GM21367 (cell line): ENCODE data around the gene TMEM130.
"Not testable (repeated sequence)": the region's sequence is repeated elsewhere in the genome, so short reads cannot be mapped to it uniquely, and the experiment has no call there.

Experiments used
- ATAC-seq: cut with Tn5 transposase; IDR thresholded peaks from one replicate; pipeline ENCODE4 v1.9.1; 2021; ENCODE audit not compliant: unreplicated experiment

The TMEM130 gene

DNA sequence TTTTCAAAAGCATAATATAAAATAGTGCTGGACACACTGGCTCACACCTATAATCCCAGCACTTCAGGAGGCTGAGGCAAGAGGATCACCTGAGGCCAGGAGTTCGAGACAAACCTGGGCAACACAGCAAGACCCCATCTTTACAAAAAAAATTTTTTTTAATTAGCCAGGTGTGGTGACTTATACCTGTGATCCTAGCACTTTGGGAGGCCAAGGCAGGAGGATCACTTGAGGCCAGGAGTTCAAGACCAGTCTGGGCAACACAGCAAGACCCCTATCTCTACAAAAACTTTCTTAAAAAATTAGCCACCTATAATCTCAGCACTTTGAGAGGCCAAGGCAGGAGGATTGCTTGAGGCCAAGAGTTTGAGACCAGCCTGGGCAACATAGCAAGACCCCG is 27.3 kb downstream of the TMEM130 start:
- ATAC-seq, result not testable (repeated sequence)

DNA sequence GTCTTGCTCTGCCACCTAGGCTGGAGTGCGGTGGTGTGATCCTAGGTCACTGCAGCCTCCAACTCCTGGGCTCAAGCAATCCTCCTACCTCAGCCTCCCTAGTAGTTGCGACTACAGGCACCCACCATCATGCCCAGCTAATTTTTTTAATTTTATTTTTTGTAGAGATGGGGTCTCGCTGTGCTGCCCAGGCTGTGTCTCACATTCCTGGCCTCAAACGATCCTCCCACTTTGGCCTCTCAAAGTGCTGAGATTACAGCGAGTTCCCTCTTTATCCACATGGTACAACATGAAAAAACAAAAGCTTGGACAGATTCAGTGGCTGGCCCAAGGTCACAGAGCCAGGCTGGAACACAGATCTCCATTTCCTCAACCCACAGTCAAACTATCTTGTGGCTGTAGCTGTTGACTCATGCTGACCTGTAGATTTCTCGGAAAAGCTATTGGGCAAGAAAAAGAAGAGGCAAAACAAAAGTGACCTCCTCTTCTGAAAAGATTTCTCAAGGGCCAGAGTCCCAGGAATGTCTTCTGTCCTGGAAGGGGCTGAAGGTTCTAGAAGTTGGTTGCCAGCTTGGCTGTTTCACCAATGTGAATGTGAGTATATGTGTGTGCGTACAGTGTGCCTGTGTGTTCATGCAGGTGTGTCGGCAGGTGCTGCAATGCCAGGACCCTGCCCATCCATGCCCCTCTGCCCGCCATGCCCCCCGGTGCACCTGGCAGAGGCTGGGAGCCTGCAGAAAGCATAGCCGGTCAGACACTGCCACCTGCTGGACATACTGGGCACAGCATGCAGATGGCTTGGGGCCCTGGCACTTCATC is 28.4 kb downstream of the TMEM130 start:
- ATAC-seq, result no peak

DNA sequence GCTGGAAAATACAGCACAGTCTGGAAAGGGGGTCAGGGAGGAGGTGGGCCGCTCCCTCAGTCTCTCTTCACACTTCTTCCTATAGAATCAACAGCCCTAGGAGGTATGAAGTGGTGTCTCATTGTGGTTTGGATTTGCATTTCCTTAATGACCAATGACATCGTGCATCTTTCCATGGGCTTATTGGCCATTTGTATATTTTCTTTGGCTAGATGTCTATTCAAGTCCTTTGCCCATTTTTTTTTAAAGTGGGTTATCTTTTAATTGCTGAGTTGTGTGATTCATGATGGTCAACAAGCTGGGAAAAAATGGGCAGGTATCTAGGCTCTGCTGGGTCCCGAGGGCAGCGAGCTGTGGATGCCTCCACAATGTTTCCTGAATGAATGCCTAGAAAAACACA is 29.1 kb downstream of the TMEM130 start:
- no peak for ATAC-seq

DNA sequence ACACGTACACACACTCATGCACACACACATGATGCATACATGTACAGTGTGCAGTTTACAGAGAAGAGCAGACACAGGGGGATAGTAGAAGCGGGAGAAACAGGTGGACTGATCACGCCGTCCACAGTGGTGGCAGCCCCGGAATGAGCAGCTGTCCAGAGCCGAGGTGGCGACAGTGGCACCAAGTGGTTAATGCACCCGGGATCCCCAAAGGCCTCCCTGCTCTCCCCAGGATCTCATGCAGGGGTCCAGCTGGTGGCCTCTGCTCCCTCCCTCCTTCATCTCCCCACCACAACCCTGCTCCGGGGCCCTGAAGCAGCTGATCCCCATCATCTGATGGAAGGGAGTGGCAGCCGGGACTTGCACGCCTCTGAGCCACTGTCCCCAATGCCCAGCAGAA is 29.7 kb downstream of the TMEM130 start:
- no peak for ATAC-seq

DNA sequence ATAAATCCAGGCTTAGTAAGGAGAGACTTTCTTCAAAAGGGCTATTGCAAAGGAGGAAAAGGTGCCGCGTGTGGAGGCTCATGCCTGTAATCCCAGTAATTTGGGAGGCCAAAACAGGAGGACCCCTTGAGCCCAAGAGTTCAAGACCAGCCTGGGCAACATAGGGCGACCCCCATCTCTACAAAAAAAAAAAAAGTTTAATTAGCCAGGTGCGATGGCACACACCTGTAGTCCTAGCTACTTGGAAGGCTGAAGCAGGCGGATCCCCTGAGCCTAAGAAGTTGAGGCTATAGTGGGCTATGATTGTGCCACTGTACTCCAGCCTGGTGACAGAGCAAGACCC is 32.2 kb downstream of the TMEM130 start:
- ATAC-seq, result no peak

DNA sequence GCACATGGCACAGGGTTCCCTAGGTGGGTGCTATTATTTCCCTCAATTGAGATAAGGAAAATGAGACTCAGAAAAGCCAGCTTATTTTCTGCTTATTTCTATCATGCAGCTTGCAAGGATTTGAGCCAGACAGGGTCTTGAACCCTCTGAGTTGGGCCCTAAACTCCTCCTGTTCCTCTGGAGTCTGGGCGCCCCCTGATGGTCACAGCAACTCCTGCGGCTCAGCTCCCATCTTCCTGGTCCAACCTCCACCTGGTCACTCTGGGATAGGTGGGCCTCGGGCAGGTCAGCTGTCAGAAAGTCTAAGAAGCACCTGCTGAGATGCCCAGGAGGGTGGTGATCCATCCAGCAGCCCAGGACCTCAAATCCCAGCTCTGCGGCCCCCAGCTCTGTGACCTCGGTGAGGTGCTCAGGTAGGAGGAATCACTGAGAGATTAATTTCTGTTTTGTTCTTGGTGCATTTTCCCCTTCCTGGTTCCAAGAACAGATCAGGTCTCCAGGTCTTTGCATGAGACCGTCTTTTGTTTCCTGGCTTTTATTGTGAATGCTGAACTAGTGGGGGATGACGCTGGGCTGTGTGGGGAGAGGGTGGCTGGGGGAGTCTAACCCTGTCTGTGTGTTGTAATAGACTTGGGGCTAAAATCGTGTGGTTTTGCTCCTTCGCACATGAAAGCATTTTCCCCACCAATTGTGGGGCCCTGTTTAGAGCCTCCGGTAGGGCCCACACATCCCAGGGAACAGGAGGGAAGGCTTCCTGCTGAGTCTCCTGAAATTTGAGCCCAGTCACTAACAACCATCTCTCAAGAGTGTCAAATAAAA is 32.8 kb downstream of the TMEM130 start:
- no peak for ATAC-seq

DNA sequence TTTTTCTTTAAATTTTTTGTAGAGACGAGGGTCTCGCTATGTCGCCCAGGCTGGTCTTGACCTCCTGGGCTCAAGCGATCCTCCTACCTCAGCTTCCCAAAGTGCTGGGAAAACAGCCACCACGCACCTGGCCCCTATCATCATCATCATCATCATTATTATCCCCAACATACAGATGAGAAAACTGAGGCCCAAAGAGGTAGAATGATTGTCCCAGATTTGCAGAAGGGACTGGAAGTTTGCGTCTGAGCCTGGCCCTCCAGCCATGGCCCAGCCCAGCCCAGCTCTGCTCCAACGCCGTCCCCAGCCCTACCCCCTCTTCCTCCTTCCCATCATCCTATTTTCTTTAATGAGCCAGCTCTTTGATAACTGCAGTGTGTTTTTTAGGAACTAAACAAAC is 34.9 kb downstream of the TMEM130 start:
- ATAC-seq, result no peak

DNA sequence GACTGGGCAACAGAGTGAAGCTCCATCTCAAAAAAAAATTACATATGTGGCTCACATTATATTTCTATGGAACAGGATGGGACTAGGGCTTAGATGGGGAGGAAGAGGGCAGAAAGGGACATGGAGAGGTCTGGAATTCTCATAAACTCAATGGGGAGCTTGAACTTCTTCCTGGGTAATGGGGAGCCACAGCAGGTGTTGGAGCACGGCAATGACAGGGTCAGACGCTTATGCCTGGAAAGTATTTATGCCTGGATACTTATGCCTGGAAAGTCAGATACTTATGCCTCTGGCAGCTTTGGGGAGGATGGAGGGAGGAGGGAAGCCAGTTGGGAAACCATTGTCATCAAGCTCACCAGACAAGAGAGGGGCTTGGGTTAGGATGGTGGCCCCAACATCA is 36.8 kb downstream of the TMEM130 start:
- ATAC-seq, result no peak

DNA sequence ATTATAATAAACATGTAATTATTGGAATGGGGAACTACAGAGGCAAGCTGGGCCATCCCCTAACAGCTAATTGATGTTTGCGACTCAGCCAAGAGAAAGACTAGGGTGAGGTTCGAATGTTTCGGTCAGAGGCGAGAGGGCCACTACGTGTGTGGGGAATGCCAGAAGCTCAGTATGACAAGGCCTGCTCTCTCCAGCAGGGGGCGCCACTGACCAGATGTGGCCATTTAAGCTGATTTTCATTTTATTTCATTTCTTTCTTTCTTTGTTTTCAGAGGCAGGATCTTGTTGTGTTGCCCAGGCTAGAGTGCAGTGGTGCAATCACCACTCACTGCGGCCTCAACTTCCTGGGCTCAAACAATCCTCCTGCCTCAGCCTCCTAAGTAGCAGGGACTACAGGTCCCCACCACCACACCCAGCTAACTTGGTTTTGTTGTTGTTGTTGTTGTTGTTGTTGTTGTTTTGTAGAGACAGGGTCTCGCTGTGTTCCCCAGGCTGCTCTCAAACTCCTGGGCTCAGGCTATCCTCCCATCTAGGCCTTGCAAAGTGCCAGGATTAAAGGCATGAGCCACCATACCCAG is 38.1 kb downstream of the TMEM130 start:
- ATAC-seq, result no peak

DNA sequence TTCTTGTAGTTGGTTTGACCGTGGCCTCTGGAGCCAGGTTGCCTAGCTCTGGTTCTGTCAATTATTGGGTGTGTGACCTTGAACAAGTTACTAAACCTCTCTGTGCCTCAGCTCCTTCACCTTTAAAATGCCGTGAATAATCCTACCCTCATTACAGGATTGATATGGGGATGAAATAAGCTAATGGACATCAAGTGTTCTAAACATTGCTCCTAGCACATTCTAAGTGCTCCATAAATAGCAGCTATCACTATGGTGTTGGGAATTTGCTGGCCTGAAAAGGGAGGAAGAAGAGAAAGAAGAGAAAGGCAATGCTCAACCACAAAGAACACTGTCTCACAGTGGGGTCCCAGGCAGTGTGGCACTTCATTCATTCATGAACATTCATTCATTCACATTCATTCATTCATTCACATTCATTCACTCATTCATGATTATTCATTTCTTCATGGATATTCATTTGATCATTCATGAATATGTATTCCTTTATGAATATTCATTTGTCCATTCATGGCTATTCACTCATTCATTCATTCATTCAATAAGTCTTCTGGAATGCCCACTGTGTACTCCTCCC is 38.8 kb downstream of the TMEM130 start:
- no peak for ATAC-seq

DNA sequence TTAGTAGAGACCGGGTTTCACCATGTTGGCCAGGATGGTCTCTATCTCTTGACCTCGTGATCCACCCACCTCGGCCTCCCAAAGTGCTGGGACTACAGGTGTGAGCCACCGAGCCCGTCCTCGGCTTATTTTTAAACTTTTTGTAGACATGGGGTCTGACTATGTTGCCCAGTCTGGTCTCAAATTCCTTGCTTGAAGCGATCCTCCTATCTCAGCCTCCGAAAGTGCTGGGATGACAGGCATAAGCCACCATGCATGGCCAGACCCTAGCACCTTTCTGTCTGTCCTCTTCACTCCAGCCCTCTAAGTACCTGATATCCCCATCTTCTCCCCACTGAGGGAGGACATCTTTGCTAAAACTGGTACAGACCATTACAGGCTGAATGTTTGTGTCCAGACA is 41.4 kb downstream of the TMEM130 start:
- ATAC-seq, result no peak

DNA sequence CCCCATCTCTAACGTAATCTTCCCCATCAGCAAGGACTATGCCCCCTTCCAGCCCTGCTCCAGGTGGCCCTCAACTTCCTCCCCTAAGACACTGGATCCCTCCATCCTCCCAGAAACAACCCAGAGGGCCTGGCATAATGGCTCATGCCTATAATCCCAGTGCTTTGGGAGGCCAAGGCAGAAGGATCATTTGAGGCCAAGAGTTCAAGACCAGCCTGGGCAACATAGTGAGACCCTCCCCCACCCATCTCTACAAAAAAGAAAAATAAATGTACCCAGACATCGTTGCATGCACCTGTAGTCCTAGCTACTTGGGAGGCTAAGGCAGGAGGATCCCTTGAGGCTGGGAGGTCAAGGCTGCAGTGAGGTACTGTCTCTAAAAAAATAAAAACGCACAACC is 42.6 kb downstream of the TMEM130 start:
- no peak for ATAC-seq

DNA sequence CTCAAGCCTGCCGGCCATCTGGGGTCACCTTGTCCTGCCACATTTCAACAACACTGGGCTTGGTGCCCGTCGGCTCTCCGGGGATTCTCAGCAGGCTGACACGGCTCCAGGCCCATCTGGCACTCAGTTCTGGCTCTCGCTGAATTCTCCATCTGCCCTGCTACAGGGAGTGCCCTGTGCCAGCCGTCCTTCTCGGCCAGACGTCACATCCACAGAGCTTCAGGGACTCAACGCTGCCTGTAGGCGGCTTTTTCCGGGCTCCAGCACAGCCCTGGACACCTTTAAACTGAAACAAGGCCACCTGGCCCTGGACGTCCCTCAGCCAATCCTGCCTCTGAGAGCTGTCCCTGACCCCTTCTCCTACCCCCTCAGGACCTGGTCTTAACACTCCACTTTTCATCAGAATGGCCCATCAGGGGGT is 43.0 kb downstream of the TMEM130 start:
- ATAC-seq, result no peak

DNA sequence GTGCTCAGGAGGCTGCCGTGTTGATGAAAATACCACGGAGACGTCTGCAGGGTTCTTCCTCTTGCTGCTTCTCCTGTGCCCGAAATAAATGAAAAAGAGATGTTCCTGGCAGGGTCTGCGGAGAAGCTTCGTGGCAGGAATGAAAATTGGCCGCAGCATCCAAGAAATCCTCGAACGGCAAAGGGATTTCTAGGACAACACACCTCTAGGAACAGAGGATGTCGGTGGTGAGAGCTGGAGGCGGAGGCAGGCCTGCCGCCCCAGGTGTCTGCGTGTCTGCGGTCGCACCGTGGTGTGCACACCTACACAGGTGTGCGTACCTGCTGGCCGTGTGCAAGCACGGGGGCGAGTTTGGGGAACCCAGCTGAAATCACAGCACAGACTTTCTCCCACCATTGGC is 43.4 kb downstream of the TMEM130 start:
- ATAC-seq, result no peak

DNA sequence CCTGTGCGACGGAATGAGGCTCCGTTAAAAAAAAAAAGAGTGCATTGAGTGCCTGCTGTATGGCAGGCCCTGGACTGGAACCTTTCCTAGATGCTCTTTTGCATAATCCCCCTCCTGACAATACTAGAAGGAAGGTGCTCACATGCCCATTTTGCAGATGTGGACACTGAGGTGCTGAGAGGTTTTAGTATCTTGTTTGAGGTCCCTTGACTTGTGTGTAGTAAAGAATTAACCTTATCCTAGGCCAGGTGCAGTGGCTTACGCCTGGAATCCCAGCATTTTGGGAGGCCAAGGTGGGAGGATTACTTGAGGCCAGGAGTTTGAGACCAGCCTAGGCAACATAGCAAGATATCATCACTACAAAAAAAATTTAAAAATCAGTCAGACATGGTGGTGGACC is 46.6 kb downstream of the TMEM130 start:
- no peak for ATAC-seq

DNA sequence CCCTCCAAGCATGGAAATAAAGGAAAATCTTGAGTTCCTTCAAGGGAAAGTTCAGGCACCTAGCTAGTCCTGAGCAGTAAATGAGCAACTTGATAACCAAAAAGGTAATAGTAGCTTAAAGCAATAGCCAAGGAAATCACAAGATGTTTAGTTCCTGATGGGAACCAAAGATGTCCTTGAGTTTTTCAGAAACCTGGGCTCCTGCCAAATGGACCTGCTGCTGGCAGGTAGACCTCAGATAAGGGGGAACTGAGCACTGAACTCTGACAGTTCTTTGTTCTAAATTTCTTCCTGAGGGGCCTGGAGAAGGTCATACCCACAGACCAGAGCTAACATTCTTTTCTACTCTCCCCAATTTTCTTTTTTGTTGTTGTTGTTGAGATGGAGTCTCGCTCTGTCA is 48.5 kb downstream of the TMEM130 start:
- ATAC-seq, result no peak

DNA sequence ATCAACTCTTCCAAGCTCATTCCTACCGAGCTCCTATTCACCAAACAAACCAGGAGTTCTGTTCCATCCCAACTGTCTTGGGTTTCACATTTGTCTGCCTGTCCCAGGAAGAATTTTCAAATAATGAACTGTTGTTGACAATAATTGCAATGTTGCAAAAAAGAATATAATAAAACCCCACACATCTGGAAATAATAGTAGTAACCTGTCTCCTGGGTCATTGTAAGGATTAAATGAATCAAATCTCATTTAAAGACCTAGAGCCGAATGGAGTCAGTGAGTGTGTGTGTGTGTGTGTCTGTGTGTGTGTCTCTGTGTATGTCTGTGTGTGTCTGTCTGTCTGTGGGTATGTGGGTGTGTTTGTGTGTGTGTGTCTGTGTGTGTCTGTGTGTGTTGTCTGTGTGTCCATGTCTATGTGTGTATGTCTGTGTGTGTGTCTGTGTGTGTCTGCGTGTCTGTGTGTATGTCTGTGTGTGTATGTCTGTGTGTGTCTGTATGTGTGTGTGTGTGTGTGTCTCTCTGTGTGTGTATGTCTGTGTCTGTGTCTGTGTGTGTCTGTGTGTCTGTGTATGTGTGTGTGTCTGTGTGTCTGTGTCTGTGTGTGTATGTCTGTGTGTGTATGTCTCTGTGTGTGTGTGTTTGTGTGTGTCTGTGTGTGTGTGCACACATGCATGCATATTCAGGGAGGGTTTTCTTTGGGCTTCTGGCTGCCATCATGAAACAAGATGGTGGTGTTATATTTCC is 52.7 kb downstream of the TMEM130 start:
- no peak for ATAC-seq

DNA sequence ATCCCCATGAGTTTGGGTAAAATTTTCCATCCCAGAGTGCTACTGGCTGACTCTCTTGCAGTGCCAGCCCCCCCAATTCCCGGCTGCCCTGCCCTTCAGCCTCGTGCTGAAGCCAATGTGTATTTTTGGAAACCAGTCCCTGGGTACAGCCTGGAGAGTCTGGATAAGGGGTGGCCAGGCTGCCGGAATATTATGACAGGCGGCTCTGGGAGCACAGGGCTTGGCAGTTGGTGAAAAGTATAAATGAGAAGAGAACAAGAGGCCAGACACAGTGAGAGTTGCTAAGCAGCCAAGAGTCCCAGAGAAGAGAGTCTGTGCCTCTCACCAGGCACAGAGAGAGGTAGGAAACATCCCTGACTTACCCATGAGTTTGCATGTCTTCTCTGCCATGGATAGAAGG is 53.6 kb downstream of the TMEM130 start:
- ATAC-seq, result no peak

DNA sequence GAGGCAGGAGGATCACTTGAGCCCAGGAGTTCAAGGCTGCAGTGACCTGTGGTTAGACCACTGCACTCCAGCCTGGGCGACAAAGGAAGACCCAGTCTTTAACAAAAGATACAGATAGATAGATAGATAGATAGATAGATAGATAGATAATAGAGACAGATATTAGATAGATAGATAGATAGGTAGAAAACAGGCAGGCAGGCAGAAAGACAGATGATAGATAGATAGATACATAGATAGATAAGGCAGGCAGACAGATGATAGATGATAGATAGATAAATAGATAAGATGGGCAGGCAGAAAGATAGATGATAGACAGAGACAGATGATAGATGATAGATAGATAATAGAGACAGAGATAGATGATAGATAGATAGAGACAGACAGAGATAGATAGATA is 54.5 kb downstream of the TMEM130 start:
- no peak for ATAC-seq

DNA sequence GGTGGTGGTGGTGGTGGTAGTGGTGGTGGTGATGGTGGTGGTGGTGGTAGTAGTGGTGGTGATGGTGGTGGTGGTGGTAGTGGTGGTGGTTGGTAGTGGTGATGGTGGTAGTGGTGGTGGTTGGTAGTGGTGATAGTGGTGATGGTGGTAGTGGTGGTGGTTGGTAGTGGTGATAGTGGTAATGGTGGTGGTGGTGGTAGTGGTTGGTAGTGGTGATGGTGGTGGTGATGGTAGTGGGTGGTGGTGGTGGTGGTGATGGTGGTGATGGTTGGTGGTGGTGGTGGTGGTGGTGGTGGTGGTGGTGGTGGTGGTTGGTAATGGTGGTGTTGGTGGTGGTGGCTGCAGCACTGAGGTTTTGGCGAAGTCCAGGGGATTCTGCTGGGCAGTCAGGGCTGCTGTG is 58.5 kb downstream of the TMEM130 start:
- ATAC-seq, result no peak

DNA sequence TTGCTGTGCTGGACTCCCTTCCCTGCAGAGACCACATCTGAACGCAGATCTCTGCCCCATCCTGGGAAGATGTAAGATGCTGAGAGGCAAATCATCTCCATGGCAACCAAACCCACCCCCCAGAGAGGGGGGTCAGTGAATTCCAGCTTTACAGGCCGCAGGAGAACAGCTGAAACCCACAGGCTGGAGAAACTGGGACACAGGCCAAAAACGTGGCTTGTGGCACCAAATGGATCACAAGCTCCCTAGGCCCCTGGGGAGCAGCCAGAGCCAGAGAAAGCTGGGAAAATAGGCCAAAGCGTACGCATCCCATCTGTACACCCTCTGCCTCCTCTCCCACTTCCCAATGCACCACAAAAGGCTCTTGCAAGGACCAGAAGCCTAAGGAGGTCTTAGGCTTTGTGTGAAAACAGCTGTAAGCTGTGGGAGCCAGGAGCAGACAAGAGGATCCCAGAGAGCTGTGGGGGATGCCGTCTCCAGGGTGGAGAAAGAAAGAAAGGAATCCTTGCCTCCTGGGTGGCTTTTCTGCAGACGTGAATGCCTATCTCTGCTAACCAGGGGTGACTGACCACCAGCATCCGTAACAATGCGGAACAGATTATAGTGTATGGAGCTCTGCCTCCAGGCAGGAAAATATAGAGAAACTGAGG is 59.5 kb downstream of the TMEM130 start:
- no peak for ATAC-seq
